DND-41 (cell line): ENCODE measurements around the gene RITA1.

ENCODE experiments used
- ATAC-seq: fragments of 200-7000 bp; cut with Tn5 transposase; 3 replicates; pipeline ENCODE4 v1.9.1; 2021; ENCODE audit warnings: low read depth; ENCODE audit not compliant: insufficient read depth
- DNase-seq: peaks from one replicate; pipeline ENCODE4 v3.0.0-alpha.2; 2020
- H2AFZ ChIP-seq: 2 replicates; pipeline ENCODE4 v1.6.0; 2012; ENCODE audit warnings: low read depth, low read length
- H3K27ac ChIP-seq: 2 replicates; pipeline ENCODE4 v1.5.1; 2012; ENCODE audit warnings: low read length, inconsistent platforms
- H3K27me3 ChIP-seq: fragments of 200-600 bp; sonication (generic); 2 replicates; pipeline ENCODE4 v1.6.0; 2012; ENCODE audit warnings: low read length, mild to moderate bottlenecking, inconsistent platforms; ENCODE audit not compliant: insufficient read depth, poor library complexity
- H3K36me3 ChIP-seq: 2 replicates; pipeline ENCODE4 v1.5.1; 2012; ENCODE audit warnings: low read length, inconsistent platforms; ENCODE audit not compliant: insufficient read depth
- H3K4me1 ChIP-seq: 2 replicates; pipeline ENCODE4 v1.5.1; 2012; ENCODE audit warnings: mild to moderate bottlenecking, low read length; ENCODE audit not compliant: insufficient read depth
- H3K4me2 ChIP-seq: 2 replicates; pipeline ENCODE4 v1.6.0; 2012; ENCODE audit warnings: mild to moderate bottlenecking, moderate library complexity, low read length, inconsistent platforms; ENCODE audit not compliant: insufficient read depth
- H3K4me3 ChIP-seq, 2 experiments: fragments of 200-600 bp in 1 of 2; shearing (Covaris generic) in 1 of 2; 2 replicates each; pipeline ENCODE4 v1.5.1; 2012 to 2016; ENCODE audit warnings: inconsistent platforms in 2 of 2, low read length in 2 of 2, mild to moderate bottlenecking in 2 of 2, low read depth in 1 of 2, moderate library complexity in 1 of 2
- H3K79me2 ChIP-seq: 2 replicates; pipeline ENCODE4 v1.6.0; 2012; ENCODE audit warnings: low read length, inconsistent platforms; ENCODE audit not compliant: insufficient read depth
- H3K9ac ChIP-seq: 2 replicates; pipeline ENCODE4 v1.6.0; 2012; ENCODE audit warnings: low read depth, mild to moderate bottlenecking, inconsistent platforms, low read length, moderate library complexity
- H3K9me3 ChIP-seq: 2 replicates; pipeline ENCODE4 v1.5.1; 2012; ENCODE audit warnings: low read length, moderate library complexity, mild to moderate bottlenecking, inconsistent platforms; ENCODE audit not compliant: insufficient read depth, severe bottlenecking
- H4K20me1 ChIP-seq: 2 replicates; pipeline ENCODE4 v1.6.0; 2012; ENCODE audit warnings: low read length; ENCODE audit not compliant: insufficient read depth
- CTCF ChIP-seq: IDR thresholded peaks from 2 replicates; pipeline ENCODE4 v1.5.1; 2012; ENCODE audit warnings: borderline replicate concordance, low read length, moderate library complexity, mild to moderate bottlenecking; ENCODE audit not compliant: poor library complexity, severe bottlenecking; ENCODE audit errors: extremely low read depth
- EZH2 ChIP-seq: IDR thresholded peaks from 3 replicates; pipeline ENCODE4 v1.6.1; 2012; ENCODE audit warnings: borderline replicate concordance, low read depth, mild to moderate bottlenecking, moderate library complexity, low read length, inconsistent platforms; ENCODE audit not compliant: severe bottlenecking

Gene RITA1

GRCh38 chr12:113226696-113227568, 41.4 kb downstream of the RITA1 start:
- Histone ChIP-seq H3K36me3 (peaks cover 50% of the 10 kb centered on the region), H3K4me3 (no peak overlapping the region), H3K4me2 (no peak overlapping the region), H3K27me3 (no peaks in the 10 kb centered on the region), H3K9ac (no peak overlapping the region), H3K9me3 (no peaks in the 10 kb centered on the region), H2AFZ (no peak overlapping the region), H3K79me2 (peaks cover 27% of the 10 kb centered on the region), H3K4me1 (peaks cover 25% of the 10 kb centered on the region), H4K20me1 (no peaks in the 10 kb centered on the region), H3K27ac (peak overlapping the region; percentile 45)
- TF ChIP-seq EZH2 (no peak), CTCF (no peak)
- ATAC-seq: no peak
- DNase-seq: no peak

- Histone ChIP-seq H4K20me1 (no peaks in the 10 kb centered on the region), H3K4me3 (no peak overlapping the region), H3K27ac (peak overlapping the region; percentile 45; the same call in 1 of the 2 replicates), H3K36me3 (peaks cover 59% of the 10 kb centered on the region), H3K4me2 (no peak overlapping the region), H3K9me3 (no peaks in the 10 kb centered on the region), H3K27me3 (no peaks in the 10 kb centered on the region), H2AFZ (no peak overlapping the region), H3K4me1 (peaks cover 16% of the 10 kb centered on the region), H3K79me2 (peaks cover 18% of the 10 kb centered on the region), H3K9ac (no peak overlapping the region)
- TF ChIP-seq CTCF (no peak), EZH2 (no peak)
- no peak for ATAC-seq
- DNase-seq: no peak
Observed at GRCh38 chr12:113227686-113228391, 42.3 kb downstream of the RITA1 start.

GRCh38 chr12:113228394-113229028, 43.0 kb downstream of the RITA1 start:
- H3K36me3 ChIP-seq: peaks cover 66% of the 10 kb centered on the region
- H3K79me2 ChIP-seq: peaks cover 14% of the 10 kb centered on the region
- H3K4me2 ChIP-seq: no peak overlapping the region
- no peaks in the 10 kb centered on the region for H3K27me3 ChIP-seq
- no peak for DNase-seq
- no peak overlapping the region for H2AFZ ChIP-seq
- 0 out of 2 replicates have a peak overlapping the region, but pooled peaks have one; percentile 1 for H3K27ac ChIP-seq
- no peak for TF ChIP-seq CTCF
- no peak for TF ChIP-seq EZH2
- ATAC-seq: no peak
- H3K9ac ChIP-seq: no peak overlapping the region
- H3K4me3 ChIP-seq: no peak overlapping the region
- H4K20me1 ChIP-seq: no peaks in the 10 kb centered on the region
- H3K4me1 ChIP-seq: peaks cover 9% of the 10 kb centered on the region
- no peaks in the 10 kb centered on the region for H3K9me3 ChIP-seq
